ENCODE data around the gene CAMTA1.

GRCh38 chr1:7490576-7490975, 705.3 kb downstream of the CAMTA1 start:
- no peak for TF ChIP-seq POLR2AphosphoS5 (IDR thresholded peaks at IDR 0.05; ENCODE audit: low read depth, low read length)
- no peak for TF ChIP-seq EP300 (IDR thresholded peaks at IDR 0.05; ENCODE audit: borderline replicate concordance in 1 of 2, low read depth in 1 of 2, low read length in 1 of 2)
- no peak for TF ChIP-seq RFX5 (IDR thresholded peaks at IDR 0.05; ENCODE audit: low read length)
- TF ChIP-seq NFIC (IDR thresholded peaks at IDR 0.05; ENCODE audit: borderline replicate concordance): no peak
- TF ChIP-seq, protein P1, sequence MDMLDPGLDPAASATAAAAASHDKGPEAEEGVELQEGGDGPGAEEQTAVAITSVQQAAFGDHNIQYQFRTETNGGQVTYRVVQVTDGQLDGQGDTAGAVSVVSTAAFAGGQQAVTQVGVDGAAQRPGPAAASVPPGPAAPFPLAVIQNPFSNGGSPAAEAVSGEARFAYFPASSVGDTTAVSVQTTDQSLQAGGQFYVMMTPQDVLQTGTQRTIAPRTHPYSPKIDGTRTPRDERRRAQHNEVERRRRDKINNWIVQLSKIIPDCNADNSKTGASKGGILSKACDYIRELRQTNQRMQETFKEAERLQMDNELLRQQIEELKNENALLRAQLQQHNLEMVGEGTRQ (IDR thresholded peaks at IDR 0.05; ENCODE audit: borderline replicate concordance, low read depth, low read length): no peak
- TF ChIP-seq RAD21 (IDR thresholded peaks at IDR 0.05; ENCODE audit: low read length): no peak
- no peak for TF ChIP-seq CTCF (IDR thresholded peaks at IDR 0.05)
- TF ChIP-seq SMC3 (IDR thresholded peaks at IDR 0.05; ENCODE audit: low read depth, low read length): no peak
- no peak for TF ChIP-seq SIN3A (IDR thresholded peaks at IDR 0.05; ENCODE audit: borderline replicate concordance, low read depth, low read length)
- TF ChIP-seq MEF2A (IDR thresholded peaks at IDR 0.05; ENCODE audit: borderline replicate concordance, low read depth): no peak
- no peak for TF ChIP-seq FOXM1 (IDR thresholded peaks at IDR 0.05; ENCODE audit: low read depth)
